HG03575 (cell line): ENCODE data around the gene GALNT17.
"Not testable (repeated sequence)": the region's sequence is repeated elsewhere in the genome, so short reads cannot be mapped to it uniquely, and the experiment has no call there.

Experiments used
- ATAC-seq: cut with Tn5 transposase; IDR thresholded peaks from one replicate; pipeline ENCODE4 v1.9.1; 2021; ENCODE audit not compliant: unreplicated experiment, insufficient number of reproducible peaks, low FRiP score; ENCODE audit errors: extremely low read depth

Gene GALNT17

GRCh38 chr7:71148098-71148497, 16.2 kb downstream of the GALNT17 start:
- ATAC-seq: no peak

GRCh38 chr7:71155236-71155635, 23.3 kb downstream of the GALNT17 start:
- ATAC-seq: no peak

GRCh38 chr7:71157757-71158156, 25.8 kb downstream of the GALNT17 start:
- ATAC-seq: no peak

- no peak for ATAC-seq
These were observed 33.8 kb downstream of the GALNT17 start for GRCh38 chr7:71165708-71166107.

- no peak for ATAC-seq
These were observed 39.5 kb downstream of the GALNT17 start for GRCh38 chr7:71171476-71171875.

- ATAC-seq: no peak
These were observed 42.0 kb downstream of the GALNT17 start for GRCh38 chr7:71173955-71174354.

GRCh38 chr7:71182438-71182935, 50.5 kb downstream of the GALNT17 start:
- no peak for ATAC-seq

- ATAC-seq: no peak
These were observed 52.2 kb downstream of the GALNT17 start for GRCh38 chr7:71184136-71184535.

- ATAC-seq: no peak
These were observed 52.7 kb downstream of the GALNT17 start for GRCh38 chr7:71184609-71185008.

- no peak for ATAC-seq
These were observed 54.7 kb downstream of the GALNT17 start for GRCh38 chr7:71186535-71187057.

GRCh38 chr7:71191771-71192170, 59.8 kb downstream of the GALNT17 start:
- no peak for ATAC-seq

GRCh38 chr7:71193099-71193810, 61.3 kb downstream of the GALNT17 start:
- ATAC-seq: no peak

GRCh38 chr7:71198391-71198790, 66.4 kb downstream of the GALNT17 start:
- no peak for ATAC-seq

GRCh38 chr7:71198887-71199286, 66.9 kb downstream of the GALNT17 start:
- ATAC-seq: no peak

- no peak for ATAC-seq
These were observed 74.2 kb downstream of the GALNT17 start for GRCh38 chr7:71206184-71206583.

- ATAC-seq: no peak
These were observed 76.9 kb downstream of the GALNT17 start for GRCh38 chr7:71208881-71209280.

GRCh38 chr7:71209484-71209883, 77.5 kb downstream of the GALNT17 start:
- ATAC-seq: not testable (repeated sequence)

- no peak for ATAC-seq
These were observed 78.3 kb downstream of the GALNT17 start for GRCh38 chr7:71210220-71210619.

- not testable (repeated sequence) for ATAC-seq
These were observed 80.5 kb downstream of the GALNT17 start for GRCh38 chr7:71212433-71212832.

- ATAC-seq: no peak
These were observed 84.3 kb downstream of the GALNT17 start for GRCh38 chr7:71216211-71216610.

- no peak for ATAC-seq
These were observed 88.3 kb downstream of the GALNT17 start for GRCh38 chr7:71220210-71220695.
